HFFc6 (cell line): ENCODE measurements around the gene KCNQ1OT1. TPM values are rescaled to one million over a fixed set of nuclear protein-coding genes. Genes with fewer than 3 reads are reported as not detected.
A peak's percentile ranks its signal among the peaks of the same experiment; 100 is the strongest.

Source experiments
- DNase-seq: peaks from one replicate; pipeline ENCODE4 v3.0.0-alpha.2; 2018
- H3K27ac Mint-ChIP-seq: 2 replicates; pipeline ENCODE4 v1.8.0; 2020; ENCODE audit warnings: mild to moderate bottlenecking, mixed read lengths
- H3K27me3 Mint-ChIP-seq: 2 replicates; pipeline ENCODE4 v1.8.0; 2021; ENCODE audit warnings: mild to moderate bottlenecking, moderate library complexity, mixed read lengths; ENCODE audit not compliant: insufficient read depth
- H3K36me3 Mint-ChIP-seq: 2 replicates; pipeline ENCODE4 v1.8.0; 2021; ENCODE audit warnings: low read depth, mixed read lengths
- H3K4me1 Mint-ChIP-seq: 2 replicates; pipeline ENCODE4 v1.8.0; 2020; ENCODE audit warnings: low read depth, mixed read lengths
- H3K4me3 Mint-ChIP-seq: 2 replicates; pipeline ENCODE4 v1.8.0; 2020; ENCODE audit warnings: mild to moderate bottlenecking, moderate library complexity, mixed read lengths
- H3K9me3 Mint-ChIP-seq: 2 replicates; pipeline ENCODE4 v1.8.0; 2020; ENCODE audit warnings: mild to moderate bottlenecking, mixed read lengths
- CTCF ChIP-seq: fragments of 200-600 bp; sonication (generic); IDR thresholded peaks from 2 replicates; pipeline ENCODE4 v1.5.0; 2021; ENCODE audit warnings: antibody characterized with exemption, mild to moderate bottlenecking
- total RNA-seq, 6 experiments: library from RNA; stranded (reverse); fragmentation: NEBNext Ultra II Directional; extraction: Animal tissue kit (Norgen Biotek cat#: 25700); gene quantifications; 2 replicates in 1 of 6; 3 replicates in 5 of 6; pipeline ENCODE4 v1.2.3, GENCODE V29; 2021

The KCNQ1OT1 gene
- total RNA-seq, 6 experiments from 2014 or later: 0.41 to 0.76 (median 0.43) TPM

- Mint-ChIP-seq H3K9me3 (peaks cover 17% of the 10 kb centered on the region), H3K27me3 (peaks cover 19% of the 10 kb centered on the region), H3K4me3 (no peak overlapping the region), H3K27ac (no peak overlapping the region), H3K36me3 (peaks cover 11% of the 10 kb centered on the region), H3K4me1 (peaks cover 21% of the 10 kb centered on the region)
- TF ChIP-seq CTCF: no peak
- DNase-seq: no peak
Measured at GRCh38 chr11:2701230-2701629, 1.4 kb upstream of the KCNQ1OT1 start.

- DNase-seq: no peak
- Mint-ChIP-seq H3K9me3 (peaks cover 10% of the 10 kb centered on the region), H3K4me3 (peak overlapping the region; percentile 96), H3K36me3 (peaks cover 11% of the 10 kb centered on the region), H3K27me3 (peaks cover 17% of the 10 kb centered on the region), H3K4me1 (peaks cover 27% of the 10 kb centered on the region), H3K27ac (peak overlapping the region; percentile 40; the same call in 1 of the 2 replicates)
- TF ChIP-seq CTCF: no peak
Measured at GRCh38 chr11:2700415-2701211, 819 bp upstream of the KCNQ1OT1 start.

- TF ChIP-seq CTCF: no peak
- H3K9me3 Mint-ChIP-seq: peaks cover 10% of the 10 kb centered on the region; the same call in 1 of the 2 replicates
- peaks cover 33% of the 10 kb centered on the region for H3K4me1 Mint-ChIP-seq
- peak; percentile 8 for DNase-seq
- peaks cover 14% of the 10 kb centered on the region for H3K27me3 Mint-ChIP-seq
- H3K36me3 Mint-ChIP-seq: peaks cover 11% of the 10 kb centered on the region
- peak overlapping the region; percentile 96 for H3K4me3 Mint-ChIP-seq
- peak overlapping the region; percentile 81 for H3K27ac Mint-ChIP-seq
Measured at GRCh38 chr11:2699185-2699530, 636 bp downstream of the KCNQ1OT1 start.

- Mint-ChIP-seq H3K27ac (peak overlapping the region; percentile 81), H3K9me3 (peaks cover 10% of the 10 kb centered on the region; the same call in 1 of the 2 replicates), H3K4me3 (peak overlapping the region; percentile 96), H3K36me3 (peaks cover 11% of the 10 kb centered on the region), H3K27me3 (peaks cover 12% of the 10 kb centered on the region), H3K4me1 (peaks cover 33% of the 10 kb centered on the region)
- 0 out of 2 replicates have a peak, but pooled peaks have one; percentile 10 for TF ChIP-seq CTCF
- DNase-seq: no peak
Measured at GRCh38 chr11:2698386-2699184, 1.2 kb downstream of the KCNQ1OT1 start.

- H3K4me3 Mint-ChIP-seq: peak overlapping the region; percentile 96
- peaks cover 9% of the 10 kb centered on the region for H3K27me3 Mint-ChIP-seq
- no peak for DNase-seq
- H3K9me3 Mint-ChIP-seq: peaks cover 10% of the 10 kb centered on the region; the same call in 1 of the 2 replicates
- H3K27ac Mint-ChIP-seq: no peak overlapping the region
- TF ChIP-seq CTCF: no peak
- peaks cover 11% of the 10 kb centered on the region for H3K36me3 Mint-ChIP-seq
- peaks cover 33% of the 10 kb centered on the region for H3K4me1 Mint-ChIP-seq
Measured at GRCh38 chr11:2697866-2698265, 1.9 kb downstream of the KCNQ1OT1 start.
